ENCODE data around the gene VCL. TPM values are rescaled to one million over a fixed set of nuclear protein-coding genes. Genes with fewer than 3 reads are reported as not detected.

VCL gene
- total and polyA plus RNA-seq, 9 of the 15 experiments (the other 6 are each of a cell fraction or from before 2014, with no cell fraction given) = 29.8 to 186 (median 76.4) TPM

DNA sequence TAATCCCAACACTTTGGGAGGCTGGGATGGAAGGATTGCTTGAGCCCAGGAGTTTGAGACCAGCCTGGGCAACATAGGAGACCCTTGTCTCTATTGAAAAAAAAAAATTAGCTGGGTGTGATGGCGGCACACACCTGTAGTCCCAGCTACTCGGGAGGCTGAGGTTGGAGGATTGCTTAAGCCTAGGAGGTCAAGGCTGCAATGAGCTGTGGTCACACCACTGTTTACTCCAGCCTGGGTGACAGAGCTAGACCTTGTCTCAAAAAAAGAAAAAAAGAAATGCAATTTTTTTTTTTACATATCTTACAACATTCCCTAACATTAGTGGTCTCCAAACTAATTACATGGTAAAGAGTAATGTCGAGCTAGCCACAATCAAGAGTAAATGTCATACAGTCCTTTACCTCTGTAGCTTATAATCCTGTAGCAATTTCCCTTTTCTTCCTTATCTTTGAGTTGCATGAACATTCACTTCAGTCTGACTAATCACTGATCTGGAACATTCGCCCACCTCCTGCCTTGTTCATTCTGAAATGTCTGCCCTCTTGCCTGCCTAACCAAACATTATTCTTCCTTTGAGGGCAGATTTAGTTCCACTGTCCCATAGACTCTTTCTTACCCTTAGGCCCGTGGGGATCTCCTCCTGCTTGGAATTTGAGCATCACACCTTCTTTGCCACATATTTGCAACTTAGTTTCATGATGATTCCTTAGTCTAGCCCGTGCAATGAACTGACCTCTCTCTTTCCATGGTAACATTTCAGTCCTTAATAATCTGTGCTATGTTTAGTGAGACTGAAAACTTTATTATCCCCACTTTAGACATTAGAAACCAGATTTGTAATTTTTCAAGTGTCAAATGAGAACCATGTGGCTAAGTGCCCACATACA lies 4.8 kb upstream of the VCL start (continued):
- TF ChIP-seq SP1 (CRISPR knock-in tag; IDR thresholded peaks at IDR 0.05) = 0 out of 2 replicates have a peak, but pooled peaks have one; percentile 40
- TF ChIP-seq MTA1 (IDR thresholded peaks at IDR 0.05; ENCODE audit: borderline replicate concordance) = peak; percentile 74
- no peak for TF ChIP-seq OTX1 (CRISPR knock-in tag; IDR thresholded peaks at IDR 0.05)
- peak; percentile 59; the same call in 1 of the 2 replicates for TF ChIP-seq MBD2 (IDR thresholded peaks at IDR 0.05; ENCODE audit: borderline replicate concordance, low read depth)
- TF ChIP-seq, protein P1, sequence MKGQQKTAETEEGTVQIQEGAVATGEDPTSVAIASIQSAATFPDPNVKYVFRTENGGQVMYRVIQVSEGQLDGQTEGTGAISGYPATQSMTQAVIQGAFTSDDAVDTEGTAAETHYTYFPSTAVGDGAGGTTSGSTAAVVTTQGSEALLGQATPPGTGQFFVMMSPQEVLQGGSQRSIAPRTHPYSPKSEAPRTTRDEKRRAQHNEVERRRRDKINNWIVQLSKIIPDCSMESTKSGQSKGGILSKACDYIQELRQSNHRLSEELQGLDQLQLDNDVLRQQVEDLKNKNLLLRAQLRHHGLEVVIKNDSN (CRISPR knock-in tag; IDR thresholded peaks at IDR 0.05) = no peak
- TF ChIP-seq MIER1 (IDR thresholded peaks at IDR 0.05; ENCODE audit: low read depth) = 0 out of 2 replicates have a peak, but pooled peaks have one; percentile 59
- TF ChIP-seq, protein P2, sequence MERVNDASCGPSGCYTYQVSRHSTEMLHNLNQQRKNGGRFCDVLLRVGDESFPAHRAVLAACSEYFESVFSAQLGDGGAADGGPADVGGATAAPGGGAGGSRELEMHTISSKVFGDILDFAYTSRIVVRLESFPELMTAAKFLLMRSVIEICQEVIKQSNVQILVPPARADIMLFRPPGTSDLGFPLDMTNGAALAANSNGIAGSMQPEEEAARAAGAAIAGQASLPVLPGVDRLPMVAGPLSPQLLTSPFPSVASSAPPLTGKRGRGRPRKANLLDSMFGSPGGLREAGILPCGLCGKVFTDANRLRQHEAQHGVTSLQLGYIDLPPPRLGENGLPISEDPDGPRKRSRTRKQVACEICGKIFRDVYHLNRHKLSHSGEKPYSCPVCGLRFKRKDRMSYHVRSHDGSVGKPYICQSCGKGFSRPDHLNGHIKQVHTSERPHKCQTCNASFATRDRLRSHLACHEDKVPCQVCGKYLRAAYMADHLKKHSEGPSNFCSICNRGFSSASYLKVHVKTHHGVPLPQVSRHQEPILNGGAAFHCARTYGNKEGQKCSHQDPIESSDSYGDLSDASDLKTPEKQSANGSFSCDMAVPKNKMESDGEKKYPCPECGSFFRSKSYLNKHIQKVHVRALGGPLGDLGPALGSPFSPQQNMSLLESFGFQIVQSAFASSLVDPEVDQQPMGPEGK (CRISPR knock-in tag; IDR thresholded peaks at IDR 0.05; ENCODE audit: borderline replicate concordance) = no peak
- peak; percentile 89 for TF ChIP-seq TAL1 (IDR thresholded peaks at IDR 0.05)
- no peak for TF ChIP-seq NR2C1 (IDR thresholded peaks at IDR 0.05)
- TF ChIP-seq NR2C1 (tag; IDR thresholded peaks at IDR 0.05) = peak; percentile 60; the same call in 1 of the 2 replicates
- TF ChIP-seq ETV1 (tag; conservative IDR thresholded peaks at IDR 0.05; ENCODE audit: low read depth) = 0 out of 2 replicates have a peak, but pooled peaks have one; percentile 10
- no peak for TF ChIP-seq KAT2B (IDR thresholded peaks at IDR 0.05; ENCODE audit: low read depth, low read length)
- TF ChIP-seq, protein P3, sequence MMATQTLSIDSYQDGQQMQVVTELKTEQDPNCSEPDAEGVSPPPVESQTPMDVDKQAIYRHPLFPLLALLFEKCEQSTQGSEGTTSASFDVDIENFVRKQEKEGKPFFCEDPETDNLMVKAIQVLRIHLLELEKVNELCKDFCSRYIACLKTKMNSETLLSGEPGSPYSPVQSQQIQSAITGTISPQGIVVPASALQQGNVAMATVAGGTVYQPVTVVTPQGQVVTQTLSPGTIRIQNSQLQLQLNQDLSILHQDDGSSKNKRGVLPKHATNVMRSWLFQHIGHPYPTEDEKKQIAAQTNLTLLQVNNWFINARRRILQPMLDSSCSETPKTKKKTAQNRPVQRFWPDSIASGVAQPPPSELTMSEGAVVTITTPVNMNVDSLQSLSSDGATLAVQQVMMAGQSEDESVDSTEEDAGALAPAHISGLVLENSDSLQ (IDR thresholded peaks at IDR 0.05) = peak; percentile 55
- peak; percentile 47; the same call in 1 of the 2 replicates for TF ChIP-seq ZNF583 (CRISPR knock-in tag; IDR thresholded peaks at IDR 0.05)
- no peak for TF ChIP-seq CSDE1 (IDR thresholded peaks at IDR 0.05)
- TF ChIP-seq EGR1 (conservative IDR thresholded peaks at IDR 0.05) = peak; percentile 93
- TF ChIP-seq GATA2 (CRISPR knock-in tag; IDR thresholded peaks at IDR 0.05) = peak; percentile 87
- TF ChIP-seq PRMT5 (CRISPR knock-in tag; IDR thresholded peaks at IDR 0.05) = no peak
- no peak for TF ChIP-seq E2F3 (CRISPR knock-in tag; IDR thresholded peaks at IDR 0.05)
- TF ChIP-seq, protein P4, sequence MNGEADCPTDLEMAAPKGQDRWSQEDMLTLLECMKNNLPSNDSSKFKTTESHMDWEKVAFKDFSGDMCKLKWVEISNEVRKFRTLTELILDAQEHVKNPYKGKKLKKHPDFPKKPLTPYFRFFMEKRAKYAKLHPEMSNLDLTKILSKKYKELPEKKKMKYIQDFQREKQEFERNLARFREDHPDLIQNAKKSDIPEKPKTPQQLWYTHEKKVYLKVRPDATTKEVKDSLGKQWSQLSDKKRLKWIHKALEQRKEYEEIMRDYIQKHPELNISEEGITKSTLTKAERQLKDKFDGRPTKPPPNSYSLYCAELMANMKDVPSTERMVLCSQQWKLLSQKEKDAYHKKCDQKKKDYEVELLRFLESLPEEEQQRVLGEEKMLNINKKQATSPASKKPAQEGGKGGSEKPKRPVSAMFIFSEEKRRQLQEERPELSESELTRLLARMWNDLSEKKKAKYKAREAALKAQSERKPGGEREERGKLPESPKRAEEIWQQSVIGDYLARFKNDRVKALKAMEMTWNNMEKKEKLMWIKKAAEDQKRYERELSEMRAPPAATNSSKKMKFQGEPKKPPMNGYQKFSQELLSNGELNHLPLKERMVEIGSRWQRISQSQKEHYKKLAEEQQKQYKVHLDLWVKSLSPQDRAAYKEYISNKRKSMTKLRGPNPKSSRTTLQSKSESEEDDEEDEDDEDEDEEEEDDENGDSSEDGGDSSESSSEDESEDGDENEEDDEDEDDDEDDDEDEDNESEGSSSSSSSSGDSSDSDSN (IDR thresholded peaks at IDR 0.05; ENCODE audit: borderline replicate concordance in 1 of 2, low read depth in 2 of 2, low read length in 2 of 2) = 0 out of 4 replicates have a peak, but pooled peaks of 1 of the 2 experiments have one; percentile 12
- no peak for TF ChIP-seq NCOR1 (IDR thresholded peaks at IDR 0.05)
- TF ChIP-seq ZNF175 (CRISPR knock-in tag; IDR thresholded peaks at IDR 0.05; ENCODE audit: low read depth) = peak; percentile 69; the same call in 1 of the 2 replicates
- TF ChIP-seq ESRRB (CRISPR knock-in tag; IDR thresholded peaks at IDR 0.05; ENCODE audit: borderline replicate concordance) = no peak

Measured in K562 (cell line).